Fibroblast of lung (primary cell): Measurements from ENCODE around the gene MPND.

ENCODE experiments used
- CTCF ChIP-seq, 2 donors: IDR thresholded peaks in 1 of 2; conservative IDR thresholded peaks in 1 of 2; 1 replicate in 1 of 2; 2 replicates in 1 of 2; pipeline ENCODE4 v1.5.1; 2011 to 2012; ENCODE audit warnings: low read length in 2 of 2, control low read depth in 1 of 2, inconsistent platforms in 1 of 2, low read depth in 1 of 2, mild to moderate bottlenecking in 1 of 2
- EZH2 ChIP-seq: IDR thresholded peaks from 2 replicates; pipeline ENCODE4 v1.5.1; 2012; ENCODE audit warnings: low read length, control low read depth, mild to moderate bottlenecking; ENCODE audit errors: missing control alignments

GRCh38 chr19:4342314-4342614, 1.1 kb upstream of the MPND start:
- TF ChIP-seq CTCF (conservative IDR thresholded peaks at IDR 0.05 in 1 of 2, IDR thresholded peaks at IDR 0.05 in 1 of 2; ENCODE audit: low read depth in 1 of 2, low read length in 2 of 2) (no peak), EZH2 (no peak)
